ENCODE data around the gene SHC2.

DNA sequence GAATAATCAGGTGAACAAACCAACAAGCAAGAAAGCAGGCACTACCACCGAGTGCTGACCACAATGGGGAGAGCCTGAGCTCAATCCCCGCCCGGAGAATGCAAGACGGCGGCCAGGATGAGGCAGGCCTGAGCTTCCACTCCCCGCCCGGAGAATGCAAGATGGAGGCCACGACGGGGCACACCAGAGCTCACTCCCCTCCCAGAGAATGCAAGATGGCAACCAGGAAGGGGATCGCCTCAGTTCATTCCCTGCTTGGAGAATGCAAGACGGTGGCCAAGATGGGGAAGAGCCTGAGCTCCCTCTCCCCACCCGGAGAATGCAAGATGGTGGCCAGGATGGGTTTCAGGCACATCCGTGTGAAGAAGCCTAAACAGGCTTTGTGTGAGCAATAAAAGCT, 91.6 kb downstream of the SHC2 start:
- TF ChIP-seq, protein P1, sequence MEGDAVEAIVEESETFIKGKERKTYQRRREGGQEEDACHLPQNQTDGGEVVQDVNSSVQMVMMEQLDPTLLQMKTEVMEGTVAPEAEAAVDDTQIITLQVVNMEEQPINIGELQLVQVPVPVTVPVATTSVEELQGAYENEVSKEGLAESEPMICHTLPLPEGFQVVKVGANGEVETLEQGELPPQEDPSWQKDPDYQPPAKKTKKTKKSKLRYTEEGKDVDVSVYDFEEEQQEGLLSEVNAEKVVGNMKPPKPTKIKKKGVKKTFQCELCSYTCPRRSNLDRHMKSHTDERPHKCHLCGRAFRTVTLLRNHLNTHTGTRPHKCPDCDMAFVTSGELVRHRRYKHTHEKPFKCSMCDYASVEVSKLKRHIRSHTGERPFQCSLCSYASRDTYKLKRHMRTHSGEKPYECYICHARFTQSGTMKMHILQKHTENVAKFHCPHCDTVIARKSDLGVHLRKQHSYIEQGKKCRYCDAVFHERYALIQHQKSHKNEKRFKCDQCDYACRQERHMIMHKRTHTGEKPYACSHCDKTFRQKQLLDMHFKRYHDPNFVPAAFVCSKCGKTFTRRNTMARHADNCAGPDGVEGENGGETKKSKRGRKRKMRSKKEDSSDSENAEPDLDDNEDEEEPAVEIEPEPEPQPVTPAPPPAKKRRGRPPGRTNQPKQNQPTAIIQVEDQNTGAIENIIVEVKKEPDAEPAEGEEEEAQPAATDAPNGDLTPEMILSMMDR (tag by site-specific recombination; IDR thresholded peaks at IDR 0.05) = no peak
- no peak for TF ChIP-seq ZFP69B (tag by site-specific recombination; IDR thresholded peaks at IDR 0.05)
- no peak for TF ChIP-seq ZNF433 (tag by site-specific recombination; IDR thresholded peaks at IDR 0.05; ENCODE audit: low read depth)
- no peak for TF ChIP-seq ZNF211 (tag by site-specific recombination; IDR thresholded peaks at IDR 0.05; ENCODE audit: low read depth)
- no peak for TF ChIP-seq WT1 (tag by site-specific recombination; IDR thresholded peaks at IDR 0.05)
- no peak for TF ChIP-seq ZNF549 (tag by site-specific recombination; IDR thresholded peaks at IDR 0.05)
- no peak for TF ChIP-seq ZNF24 (tag by site-specific recombination; IDR thresholded peaks at IDR 0.05)
- TF ChIP-seq, protein P2, sequence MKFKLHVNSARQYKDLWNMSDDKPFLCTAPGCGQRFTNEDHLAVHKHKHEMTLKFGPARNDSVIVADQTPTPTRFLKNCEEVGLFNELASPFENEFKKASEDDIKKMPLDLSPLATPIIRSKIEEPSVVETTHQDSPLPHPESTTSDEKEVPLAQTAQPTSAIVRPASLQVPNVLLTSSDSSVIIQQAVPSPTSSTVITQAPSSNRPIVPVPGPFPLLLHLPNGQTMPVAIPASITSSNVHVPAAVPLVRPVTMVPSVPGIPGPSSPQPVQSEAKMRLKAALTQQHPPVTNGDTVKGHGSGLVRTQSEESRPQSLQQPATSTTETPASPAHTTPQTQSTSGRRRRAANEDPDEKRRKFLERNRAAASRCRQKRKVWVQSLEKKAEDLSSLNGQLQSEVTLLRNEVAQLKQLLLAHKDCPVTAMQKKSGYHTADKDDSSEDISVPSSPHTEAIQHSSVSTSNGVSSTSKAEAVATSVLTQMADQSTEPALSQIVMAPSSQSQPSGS (tag by site-specific recombination; IDR thresholded peaks at IDR 0.05; ENCODE audit: low read depth) = no peak
- TF ChIP-seq BCL11A (tag by site-specific recombination; IDR thresholded peaks at IDR 0.05; ENCODE audit: low read depth) = no peak
- no peak for TF ChIP-seq ZNF354C (tag by site-specific recombination; IDR thresholded peaks at IDR 0.05; ENCODE audit: borderline replicate concordance, low read depth)
- no peak for TF ChIP-seq ZNF274 (IDR thresholded peaks at IDR 0.05; ENCODE audit: low read length)
- no peak for TF ChIP-seq ZNF274 (tag by site-specific recombination; IDR thresholded peaks at IDR 0.05; ENCODE audit: borderline replicate concordance)
- TF ChIP-seq ZNF175 (tag by site-specific recombination; IDR thresholded peaks at IDR 0.05) = no peak
- TF ChIP-seq HOXA7 (CRISPR knock-in tag; IDR thresholded peaks at IDR 0.05; ENCODE audit: borderline replicate concordance) = no peak

Data from HEK293 (cell line).